ENCODE results near the gene TSPAN16.

The TSPAN16 gene

DNA sequence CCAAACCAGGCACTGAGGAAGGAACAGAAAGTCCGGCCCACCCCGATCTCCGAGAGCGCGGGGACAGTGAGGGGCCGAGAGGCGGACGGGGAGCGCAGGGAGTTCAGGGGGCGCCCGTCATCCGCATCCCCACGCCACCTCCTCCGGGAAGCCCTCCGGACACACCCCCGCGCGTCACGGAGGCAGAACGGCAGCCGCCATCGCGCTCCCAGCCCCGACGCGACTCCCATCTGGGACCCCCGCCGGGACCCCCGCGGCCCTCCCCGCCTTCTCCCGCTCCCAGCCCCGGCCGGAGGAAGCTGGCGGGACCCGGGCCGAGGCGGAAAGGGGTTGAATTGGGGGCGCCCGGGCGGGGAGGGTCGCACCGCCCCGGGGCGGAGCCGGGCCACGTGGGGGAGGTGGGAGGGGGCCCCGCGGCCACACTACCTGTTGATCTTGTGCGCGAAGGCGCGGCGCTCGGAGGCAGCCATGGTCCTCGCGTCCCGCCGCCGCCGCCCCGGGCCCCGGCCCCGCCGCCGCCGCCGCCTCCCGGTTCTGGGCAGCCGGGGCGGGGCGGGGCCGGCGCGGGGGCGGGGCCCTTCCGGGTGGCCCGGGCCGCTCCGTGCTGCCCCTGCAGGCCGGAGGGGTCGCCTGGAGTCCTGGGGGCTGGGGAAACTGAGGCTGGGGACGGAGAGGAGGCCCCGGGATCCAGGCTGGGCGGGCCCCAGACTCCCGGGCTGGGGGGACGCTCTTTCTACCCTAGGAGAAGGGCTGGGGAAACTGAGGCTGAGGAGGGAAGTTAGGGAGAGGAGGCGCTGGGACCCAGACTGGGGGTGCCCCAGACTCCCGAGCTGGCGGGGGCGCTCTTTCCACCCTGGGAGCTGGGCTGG lies 33.8 kb upstream of the TSPAN16 start, which contains the start of gene DOCK6:
TSS of gene DOCK6 (minus strand) at position 554 of the 869 bp plus-strand sequence. CDS start at position 470, 84 bp downstream.
- no peaks in the 10 kb centered on the region for H3K9me2 ChIP-seq (replicated peaks; ENCODE audit: insufficient read depth, low read length)
- DNase-seq = no peak
- no peaks in the 10 kb centered on the region for H3F3A ChIP-seq (ENCODE audit: insufficient read depth, low read length)
- no peaks in the 10 kb centered on the region for H3K79me2 ChIP-seq (ENCODE audit: low read length)
- H4K20me1 ChIP-seq (ENCODE audit: insufficient read depth, low read length) = no peaks in the 10 kb centered on the region
- peak within 1 kb of the TSS; percentile 61 for H2AFZ ChIP-seq (ENCODE audit: low read length)
- H3K27ac ChIP-seq (ENCODE audit: low read length) = no peak within 1 kb of the TSS
- peak within 1 kb of the TSS; percentile 63 for H3K4me3 ChIP-seq (ENCODE audit: low read length)
- H3K9me3 ChIP-seq (replicated peaks; ENCODE audit: insufficient read depth, low read length) = no peaks in the 10 kb centered on the region
- no peaks in the 10 kb centered on the region for H3K4me1 ChIP-seq (ENCODE audit: low read length)
- TF ChIP-seq EZH2 (optimal IDR thresholded peaks at IDR 0.05; ENCODE audit: low read depth, low read length) = no peak
- peak; percentile 17; the same call in 1 of the 2 replicates for TF ChIP-seq CTCF (IDR thresholded peaks at IDR 0.05; ENCODE audit: low read length)
- no peak for TF ChIP-seq EZH2phosphoT487 (IDR thresholded peaks at IDR 0.05; ENCODE audit: low read length)
- H3K9ac ChIP-seq (ENCODE audit: low read length) = no peak within 1 kb of the TSS
- peak within 1 kb of the TSS; percentile 79 for H3K4me2 ChIP-seq (ENCODE audit: low read depth, low read length)
- H3K27me3 ChIP-seq (replicated peaks; ENCODE audit: insufficient read depth, low read length) = peaks cover 76% of the 10 kb centered on the region
- no peaks in the 10 kb centered on the region for H3K36me3 ChIP-seq (replicated peaks; ENCODE audit: insufficient read depth, low read length)

GRCh38 chr19:11263726-11264125 lies 32.2 kb upstream of the TSPAN16 start:
- Histone ChIP-seq H3K4me2 (ENCODE audit: low read depth, low read length) (no peak overlapping the region), H3K27ac (ENCODE audit: low read length) (no peak overlapping the region), H2AFZ (ENCODE audit: low read length) (no peak overlapping the region), H3K27me3 (replicated peaks; ENCODE audit: insufficient read depth, low read length) (peaks cover 83% of the 10 kb centered on the region), H3K36me3 (replicated peaks; ENCODE audit: insufficient read depth, low read length) (no peaks in the 10 kb centered on the region), H3F3A (ENCODE audit: insufficient read depth, low read length) (no peaks in the 10 kb centered on the region), H3K9me2 (replicated peaks; ENCODE audit: insufficient read depth, low read length) (no peaks in the 10 kb centered on the region), H4K20me1 (ENCODE audit: insufficient read depth, low read length) (no peaks in the 10 kb centered on the region), H3K9ac (ENCODE audit: low read length) (no peak overlapping the region), H3K4me3 (ENCODE audit: low read length) (no peak overlapping the region), H3K4me1 (ENCODE audit: low read length) (no peaks in the 10 kb centered on the region), H3K79me2 (ENCODE audit: low read length) (no peaks in the 10 kb centered on the region), H3K9me3 (replicated peaks; ENCODE audit: insufficient read depth, low read length) (no peaks in the 10 kb centered on the region)
- DNase-seq = no peak
- TF ChIP-seq EZH2 (optimal IDR thresholded peaks at IDR 0.05; ENCODE audit: low read depth, low read length) = no peak
- TF ChIP-seq CTCF (IDR thresholded peaks at IDR 0.05; ENCODE audit: low read length) = no peak
- TF ChIP-seq EZH2phosphoT487 (IDR thresholded peaks at IDR 0.05; ENCODE audit: low read length) = no peak

DNA sequence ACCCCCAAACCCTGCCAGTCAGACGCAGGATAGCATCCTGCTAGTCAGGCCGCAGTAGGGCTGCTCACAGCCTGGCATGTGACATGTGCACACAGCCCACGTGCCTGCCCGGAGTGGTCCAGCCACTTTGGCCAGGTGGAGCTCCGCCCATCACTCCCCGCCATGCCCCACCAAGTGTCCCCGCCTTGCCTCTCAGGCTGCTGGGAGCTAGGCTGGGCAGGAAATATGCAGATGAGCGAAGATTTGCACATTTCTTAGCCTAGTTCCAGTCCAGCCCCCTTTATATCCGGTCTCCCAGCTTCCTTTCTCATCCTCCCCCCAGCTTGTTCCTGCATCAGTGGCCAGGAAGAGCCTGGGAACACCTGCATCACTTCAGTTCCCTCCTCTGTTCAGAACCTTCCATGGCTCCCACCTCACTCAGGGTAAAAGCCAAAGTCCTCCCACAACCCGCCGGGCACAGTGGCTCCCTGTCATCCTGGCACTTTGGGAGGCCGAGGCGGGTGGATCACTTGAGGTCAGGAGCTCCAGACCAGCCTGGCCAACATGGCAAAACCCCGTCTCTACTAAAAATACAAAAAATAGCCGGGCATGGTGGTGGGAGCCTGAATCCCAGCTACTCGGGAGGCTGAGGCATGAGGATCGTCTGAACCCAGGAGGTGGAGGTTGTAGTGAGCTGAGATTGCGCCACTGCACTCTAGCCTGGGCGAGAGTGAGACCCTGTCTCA lies 31.3 kb upstream of the TSPAN16 start:
- Histone ChIP-seq H3K9me2 (replicated peaks; ENCODE audit: insufficient read depth, low read length) (no peaks in the 10 kb centered on the region), H3K36me3 (replicated peaks; ENCODE audit: insufficient read depth, low read length) (no peaks in the 10 kb centered on the region), H3K9ac (ENCODE audit: low read length) (no peak overlapping the region), H2AFZ (ENCODE audit: low read length) (no peak overlapping the region), H3K27me3 (replicated peaks; ENCODE audit: insufficient read depth, low read length) (peaks cover 84% of the 10 kb centered on the region), H3K4me1 (ENCODE audit: low read length) (no peaks in the 10 kb centered on the region), H3K79me2 (ENCODE audit: low read length) (no peaks in the 10 kb centered on the region), H3K9me3 (replicated peaks; ENCODE audit: insufficient read depth, low read length) (no peaks in the 10 kb centered on the region), H3F3A (ENCODE audit: insufficient read depth, low read length) (no peaks in the 10 kb centered on the region), H3K27ac (ENCODE audit: low read length) (no peak overlapping the region), H3K4me2 (ENCODE audit: low read depth, low read length) (no peak overlapping the region), H4K20me1 (ENCODE audit: insufficient read depth, low read length) (no peaks in the 10 kb centered on the region), H3K4me3 (ENCODE audit: low read length) (no peak overlapping the region)
- no peak for DNase-seq
- no peak for TF ChIP-seq EZH2phosphoT487 (IDR thresholded peaks at IDR 0.05; ENCODE audit: low read length)

Data from MM.1S (cell line).